HEK293 (cell line): ENCODE data around the gene MYBPC3.
A peak's percentile ranks its signal among the peaks of the same experiment; 100 is the strongest.

Source experiments
- CTCF ChIA-PET: fragments of 350-600 bp; formaldehyde crosslinking; extraction: SDS; loops from one replicate; lab custom pipeline; 2021; ENCODE audit warnings: antibody characterized with exemption; lab: Yijun Ruan, JAX
- POLR2A ChIA-PET: fragments of 300-600 bp; formaldehyde crosslinking; extraction: SDS; loops from one replicate; lab custom pipeline; 2020; ENCODE audit warnings: antibody characterized with exemption, inconsistent platforms; lab: Yijun Ruan, JAX
- H3K27ac ChIP-seq: fragments of 200-500 bp; sonication (Bioruptor generic); 2 replicates; pipeline ENCODE4 v1.5.1; 2014; ENCODE audit warnings: low read depth, low read length, control low read depth, inconsistent platforms; ENCODE audit errors: extremely low read depth
- H3K36me3 ChIP-seq, 2 experiments: fragments of 200-500 bp in 1 of 2; sonication (Bioruptor generic) in 1 of 2; 1 replicate in 1 of 2; 2 replicates in 1 of 2; pipeline ENCODE4 v1.5.1; 2014 to 2017; ENCODE audit warnings: inconsistent platforms in 2 of 2, low read length in 2 of 2; ENCODE audit not compliant: control insufficient read depth in 2 of 2, insufficient read depth in 1 of 2
- H3K4me1 ChIP-seq: fragments of 200-500 bp; sonication (Bioruptor generic); 2 replicates; pipeline ENCODE4 v1.5.1; 2014; ENCODE audit warnings: mild to moderate bottlenecking, low read length, inconsistent platforms; ENCODE audit not compliant: control insufficient read depth, insufficient read depth
- H3K4me3 ChIP-seq: 2 replicates; pipeline ENCODE4 v1.5.1; 2011; ENCODE audit warnings: low read depth, mild to moderate bottlenecking, control low read depth, low read length, moderate library complexity
- H3K9me3 ChIP-seq: fragments of 200-500 bp; sonication (Bioruptor generic); 2 replicates; pipeline ENCODE4 v1.5.1; 2014; ENCODE audit warnings: low read depth, low read length, inconsistent platforms; ENCODE audit not compliant: control insufficient read depth, insufficient read depth
- CTCF ChIP-seq: fragments of 450-650 bp; formaldehyde crosslinking; IDR thresholded peaks from 2 replicates; pipeline ENCODE4 v1.5.1; 2016; ENCODE audit warnings: missing biosample characterization, missing genetic modification characterization
- GLI2 ChIP-seq: fragments of 450-650 bp; formaldehyde crosslinking; IDR thresholded peaks from 2 replicates; pipeline ENCODE4; 2017; ENCODE audit warnings: missing biosample characterization, missing genetic modification characterization, low read depth, borderline replicate concordance
- GLI4 ChIP-seq: fragments of 450-650 bp; formaldehyde crosslinking; IDR thresholded peaks from 2 replicates; pipeline ENCODE4 v1.5.1; 2016; ENCODE audit warnings: missing biosample characterization, missing genetic modification characterization
- GLIS2 ChIP-seq: fragments of 450-650 bp; formaldehyde crosslinking; IDR thresholded peaks from 2 replicates; pipeline ENCODE4 v1.5.1; 2016; ENCODE audit warnings: missing biosample characterization, missing genetic modification characterization
- KLF10 ChIP-seq: fragments of 450-650 bp; IDR thresholded peaks from 2 replicates; pipeline ENCODE4 v1.5.1; 2018; ENCODE audit warnings: missing biosample characterization, mild to moderate bottlenecking, missing genetic modification characterization
- SP7 ChIP-seq: fragments of 450-650 bp; formaldehyde crosslinking; IDR thresholded peaks from 2 replicates; pipeline ENCODE4 v1.5.1; 2016; ENCODE audit warnings: missing biosample characterization, missing genetic modification characterization
- TCF7L2 ChIP-seq: IDR thresholded peaks from 2 replicates; pipeline ENCODE4 v1.6.1; 2011; ENCODE audit warnings: low read depth, mild to moderate bottlenecking, inconsistent platforms, low read length, moderate library complexity, borderline replicate concordance
- YY2 ChIP-seq: fragments of 450-650 bp; formaldehyde crosslinking; IDR thresholded peaks from 2 replicates; pipeline ENCODE4 v1.5.1; 2016; ENCODE audit warnings: missing biosample characterization, missing genetic modification characterization
- ZBTB26 ChIP-seq: fragments of 450-650 bp; formaldehyde crosslinking; optimal IDR thresholded peaks from 2 replicates; pipeline ENCODE3; 2016; ENCODE audit warnings: missing biosample characterization, mild to moderate bottlenecking, missing genetic modification characterization
- ZBTB6 ChIP-seq: fragments of 450-650 bp; formaldehyde crosslinking; IDR thresholded peaks from 2 replicates; pipeline ENCODE4 v1.5.1; 2017; ENCODE audit warnings: missing biosample characterization, missing genetic modification characterization
- ZBTB7A ChIP-seq: fragments of 450-650 bp; formaldehyde crosslinking; IDR thresholded peaks from 2 replicates; pipeline ENCODE4 v1.5.1; 2016; ENCODE audit warnings: low read depth, missing biosample characterization, missing genetic modification characterization
- ZFP37 ChIP-seq: fragments of 450-650 bp; formaldehyde crosslinking; IDR thresholded peaks from 2 replicates; pipeline ENCODE4 v1.5.1; 2016; ENCODE audit warnings: missing biosample characterization, missing genetic modification characterization
- ZNF169 ChIP-seq: fragments of 450-650 bp; formaldehyde crosslinking; IDR thresholded peaks from 2 replicates; pipeline ENCODE4 v1.5.1; 2016; ENCODE audit warnings: missing biosample characterization, missing genetic modification characterization
- ZNF19 ChIP-seq: fragments of 450-650 bp; formaldehyde crosslinking; IDR thresholded peaks from 2 replicates; pipeline ENCODE4; 2016; ENCODE audit warnings: missing biosample characterization, missing genetic modification characterization, low read depth
- ZNF2 ChIP-seq: fragments of 450-650 bp; formaldehyde crosslinking; IDR thresholded peaks from 2 replicates; pipeline ENCODE4 v1.5.1; 2016; ENCODE audit warnings: missing biosample characterization, missing genetic modification characterization
- ZNF292 ChIP-seq: fragments of 450-650 bp; formaldehyde crosslinking; IDR thresholded peaks from 2 replicates; pipeline ENCODE4 v1.5.1; 2016; ENCODE audit warnings: low read depth, missing biosample characterization, missing genetic modification characterization, borderline replicate concordance
- ZNF416 ChIP-seq: fragments of 450-650 bp; formaldehyde crosslinking; IDR thresholded peaks from 2 replicates; pipeline ENCODE4 v1.5.1; 2016; ENCODE audit warnings: missing biosample characterization, missing genetic modification characterization
- ZNF513 ChIP-seq: fragments of 450-650 bp; IDR thresholded peaks from 2 replicates; pipeline ENCODE4 v1.5.1; 2018; ENCODE audit warnings: missing biosample characterization, missing genetic modification characterization
- ZNF639 ChIP-seq: fragments of 450-650 bp; formaldehyde crosslinking; IDR thresholded peaks from 2 replicates; pipeline ENCODE4 v1.5.1; 2016; ENCODE audit warnings: missing biosample characterization, missing genetic modification characterization
- ZNF658 ChIP-seq: fragments of 450-650 bp; formaldehyde crosslinking; IDR thresholded peaks from 2 replicates; pipeline ENCODE4; 2016; ENCODE audit warnings: missing biosample characterization, missing genetic modification characterization
- ZNF692 ChIP-seq: fragments of 450-650 bp; formaldehyde crosslinking; IDR thresholded peaks from 2 replicates; pipeline ENCODE4 v1.5.1; 2016; ENCODE audit warnings: missing biosample characterization, missing genetic modification characterization
- ZNF76 ChIP-seq: fragments of 450-650 bp; formaldehyde crosslinking; IDR thresholded peaks from 2 replicates; pipeline ENCODE4; 2016; ENCODE audit warnings: low read depth, missing biosample characterization, missing genetic modification characterization, borderline replicate concordance
- ZSCAN4 ChIP-seq: fragments of 450-650 bp; formaldehyde crosslinking; IDR thresholded peaks from 2 replicates; pipeline ENCODE4 v1.5.1; 2017; ENCODE audit warnings: missing biosample characterization, missing genetic modification characterization

Gene MYBPC3

GRCh38 chr11:47356129-47356997, 3.9 kb upstream of the MYBPC3 start (continued):
- TF ChIP-seq ZNF513 (tag by site-specific recombination) (no peak), GLIS2 (tag by site-specific recombination) (no peak), ZBTB7A (tag by site-specific recombination) (0 out of 2 replicates have a peak, but pooled peaks have one; percentile 11), ZNF692 (tag by site-specific recombination) (no peak)

GRCh38 chr11:47355283-47356128, 3.0 kb upstream of the MYBPC3 start:
- POLR2A ChIA-PET, result interaction anchor here (0.6 to 1.0 kb wide), 7 partner anchors 89 to 396 kb away, joined by 3 to 7 read pairs (median 4); partner anchors contain the start of genes ACP2 and DDB2
- H3K4me3 ChIP-seq, result peak overlapping the region; percentile 18
- TF ChIP-seq ZFP37 (tag by site-specific recombination) (peak; percentile 83; the same call in 1 of the 2 replicates), ZNF292 (tag by site-specific recombination) (no peak), YY2 (tag by site-specific recombination) (peak; percentile 26; the same call in 1 of the 2 replicates), ZNF416 (tag by site-specific recombination) (no peak), ZNF169 (0 out of 2 replicates have a peak, but pooled peaks have one; percentile 18), CTCF (tag by site-specific recombination) (peak; percentile 98), ZBTB6 (no peak), GLI4 (tag by site-specific recombination) (no peak), ZSCAN4 (peak; percentile 93), ZNF19 (no peak), ZNF639 (tag by site-specific recombination) (peak; percentile 65; the same call in 1 of the 2 replicates), ZBTB26 (tag by site-specific recombination) (peak; percentile 47), ZNF76 (0 out of 2 replicates have a peak, but pooled peaks have one; percentile 32), GLI2 (tag by site-specific recombination) (no peak), ZNF2 (peak; percentile 67; the same call in 1 of the 2 replicates), SP7 (peak; percentile 70), ZNF658 (tag by site-specific recombination) (no peak), TCF7L2 (peak; percentile 34; the same call in 1 of the 2 replicates), KLF10 (no peak)

More at GRCh38 chr11:47355283-47356128, 3.0 kb upstream of the MYBPC3 start:
- CTCF ChIA-PET, result interaction anchor here (0.5 to 2.1 kb wide), 39 partner anchors 9 to 282 kb away, joined by 3 to 32 read pairs (median 4); partner anchors contain the start of genes ACP2, NR1H3 and SLC39A13
- Histone ChIP-seq H3K4me1 (no peaks in the 10 kb centered on the region), H3K36me3 (no peaks in the 10 kb centered on the region), H3K27ac (no peak overlapping the region), H3K9me3 (no peaks in the 10 kb centered on the region)
